Activated B cell treated with CpG ODN at 0.5 μM for 24 hours (primary cell): ENCODE measurements around the gene EN2. TPM values are rescaled to one million over a fixed set of nuclear protein-coding genes. Genes with fewer than 3 reads are reported as not detected.

ENCODE experiments used
- ATAC-seq: fragments of 200-7000 bp; cut with Tn5 transposase; one replicate; pipeline ENCODE4 v1.10.0; 2021; ENCODE audit warnings: low read depth, mild to moderate bottlenecking, moderate library complexity
- CTCF ChIA-PET: fragments of 350-600 bp; sonication (Branson Sonifier 250); formaldehyde crosslinking; loops from one replicate; lab custom pipeline; 2021; ENCODE audit warnings: antibody characterized with exemption; lab: Charles Lee
- POLR2A ChIA-PET: fragments of 350-600 bp; sonication (Branson Sonifier 250); formaldehyde crosslinking; loops from one replicate; lab custom pipeline; 2021; ENCODE audit warnings: antibody characterized with exemption; lab: Charles Lee
- DNase-seq: peaks from one replicate; pipeline ENCODE4 v3.0.0; 2022
- H3K27ac Mint-ChIP-seq: one replicate; pipeline ENCODE4 v1.8.0; 2020; ENCODE audit warnings: mixed read lengths
- H3K27me3 Mint-ChIP-seq: one replicate; pipeline ENCODE4 v1.8.0; 2021; ENCODE audit warnings: mixed read lengths
- H3K36me3 Mint-ChIP-seq: one replicate; pipeline ENCODE4 v1.8.0; 2021; ENCODE audit warnings: low read depth, mixed read lengths
- H3K4me1 Mint-ChIP-seq: one replicate; pipeline ENCODE4 v1.8.0; 2021; ENCODE audit warnings: mixed read lengths
- H3K4me3 Mint-ChIP-seq: one replicate; pipeline ENCODE4 v1.8.0; 2020; ENCODE audit warnings: mild to moderate bottlenecking, mixed read lengths
- H3K9me3 Mint-ChIP-seq: one replicate; pipeline ENCODE4 v1.8.0; 2020; ENCODE audit warnings: mixed read lengths
- CTCF ChIP-seq: fragments of 200-600 bp; IDR thresholded peaks from one replicate; pipeline ENCODE4 v1.8.0; 2022; ENCODE audit warnings: antibody characterized with exemption, mild to moderate bottlenecking
- intact Hi-C: fragments of 100-400 bp; cut with micrococcal nuclease; formaldehyde crosslinking; loops from one replicate; pipeline ENCODE4 v1.15.1; 2024
- total RNA-seq: library from RNA; stranded (reverse); gene quantifications from 2 replicates; pipeline ENCODE4 v1.2.3, GENCODE V29; 2022

EN2 gene
- total RNA-seq, 1 donor from 2014 or later = not detected

- H3K9me3 Mint-ChIP-seq = no peaks in the 10 kb centered on the region
These were observed 7.2 kb downstream of the EN2 start for GRCh38 chr7:155464948-155465739.

GRCh38 chr7:155465761-155466141, 7.8 kb downstream of the EN2 start:
- intact Hi-C loops = loop anchor here (2.0 to 5.0 kb wide), 4 partner anchors 15 to 1537 kb away; no protein-coding TSS in a partner anchor
- ChIA-PET POLR2A (no interaction called here), CTCF (no interaction called here)
- H3K36me3 Mint-ChIP-seq = no peaks in the 10 kb centered on the region
- H3K4me3 Mint-ChIP-seq = no peak overlapping the region
- DNase-seq = no peak
- ATAC-seq = no peak
- peaks cover 24% of the 10 kb centered on the region for H3K4me1 Mint-ChIP-seq
- H3K9me3 Mint-ChIP-seq = no peaks in the 10 kb centered on the region
- no peak for TF ChIP-seq CTCF
- no peak overlapping the region for H3K27ac Mint-ChIP-seq
- peaks cover 76% of the 10 kb centered on the region for H3K27me3 Mint-ChIP-seq

More at GRCh38 chr7:155464948-155465739, 7.2 kb downstream of the EN2 start:
- DNase-seq (no peak), ATAC-seq (no peak)
- POLR2A ChIA-PET = no interaction called here
- CTCF ChIA-PET = no interaction called here
- no peak overlapping the region for H3K27ac Mint-ChIP-seq
- intact Hi-C loops = loop anchor here (5.0 kb wide), 2 partner anchors 67 to 1537 kb away; no protein-coding TSS in a partner anchor
- H3K4me3 Mint-ChIP-seq = no peak overlapping the region
- peaks cover 71% of the 10 kb centered on the region for H3K27me3 Mint-ChIP-seq
- no peaks in the 10 kb centered on the region for H3K36me3 Mint-ChIP-seq
- TF ChIP-seq CTCF = no peak
- peaks cover 22% of the 10 kb centered on the region for H3K4me1 Mint-ChIP-seq

DNA sequence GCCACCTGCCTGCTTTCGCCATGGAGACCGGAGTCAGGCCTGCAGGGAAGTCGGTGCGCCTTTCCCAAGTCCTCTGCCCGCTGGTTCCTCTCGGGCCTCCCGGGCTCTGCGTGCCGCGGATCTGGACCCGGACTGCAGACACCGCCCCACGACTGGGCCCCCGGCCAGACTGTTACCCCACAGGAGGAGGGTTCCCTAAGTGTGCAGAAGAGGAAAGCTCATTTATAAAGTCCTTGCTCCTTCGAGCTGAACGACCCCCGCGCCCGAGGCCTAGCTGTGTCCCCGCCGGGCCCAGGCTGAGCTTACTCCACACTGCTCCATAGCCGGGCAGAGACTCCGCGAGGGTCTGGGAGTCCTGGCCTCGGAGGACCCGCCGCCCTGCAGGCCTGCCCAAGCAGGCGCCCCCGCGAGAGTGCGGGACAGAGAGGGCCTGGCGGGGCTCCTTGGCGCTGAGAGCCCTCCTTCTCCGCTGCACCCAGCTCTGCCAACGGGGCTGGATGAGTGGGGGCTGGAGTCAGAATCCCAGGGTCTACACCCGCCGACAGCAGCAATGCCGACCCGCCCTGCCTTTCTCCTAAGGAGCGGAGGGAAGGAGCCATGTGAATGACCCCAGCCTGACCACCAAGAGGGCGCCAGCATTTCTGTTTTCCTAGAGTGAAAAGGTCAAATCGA, 8.3 kb downstream of the EN2 start:
- no peaks in the 10 kb centered on the region for H3K9me3 Mint-ChIP-seq
- H3K4me1 Mint-ChIP-seq = peaks cover 24% of the 10 kb centered on the region
- DNase-seq (no peak), ATAC-seq (no peak)
- CTCF ChIA-PET = no interaction called here
- TF ChIP-seq CTCF = no peak
- H3K36me3 Mint-ChIP-seq = no peaks in the 10 kb centered on the region
- peak overlapping the region; percentile 44 for H3K4me3 Mint-ChIP-seq
- POLR2A ChIA-PET = no interaction called here
- intact Hi-C loops = loop anchor here (2.0 to 5.0 kb wide), 4 partner anchors 15 to 1536 kb away; no protein-coding TSS in a partner anchor
- no peak overlapping the region for H3K27ac Mint-ChIP-seq
- H3K27me3 Mint-ChIP-seq = peaks cover 75% of the 10 kb centered on the region

DNA sequence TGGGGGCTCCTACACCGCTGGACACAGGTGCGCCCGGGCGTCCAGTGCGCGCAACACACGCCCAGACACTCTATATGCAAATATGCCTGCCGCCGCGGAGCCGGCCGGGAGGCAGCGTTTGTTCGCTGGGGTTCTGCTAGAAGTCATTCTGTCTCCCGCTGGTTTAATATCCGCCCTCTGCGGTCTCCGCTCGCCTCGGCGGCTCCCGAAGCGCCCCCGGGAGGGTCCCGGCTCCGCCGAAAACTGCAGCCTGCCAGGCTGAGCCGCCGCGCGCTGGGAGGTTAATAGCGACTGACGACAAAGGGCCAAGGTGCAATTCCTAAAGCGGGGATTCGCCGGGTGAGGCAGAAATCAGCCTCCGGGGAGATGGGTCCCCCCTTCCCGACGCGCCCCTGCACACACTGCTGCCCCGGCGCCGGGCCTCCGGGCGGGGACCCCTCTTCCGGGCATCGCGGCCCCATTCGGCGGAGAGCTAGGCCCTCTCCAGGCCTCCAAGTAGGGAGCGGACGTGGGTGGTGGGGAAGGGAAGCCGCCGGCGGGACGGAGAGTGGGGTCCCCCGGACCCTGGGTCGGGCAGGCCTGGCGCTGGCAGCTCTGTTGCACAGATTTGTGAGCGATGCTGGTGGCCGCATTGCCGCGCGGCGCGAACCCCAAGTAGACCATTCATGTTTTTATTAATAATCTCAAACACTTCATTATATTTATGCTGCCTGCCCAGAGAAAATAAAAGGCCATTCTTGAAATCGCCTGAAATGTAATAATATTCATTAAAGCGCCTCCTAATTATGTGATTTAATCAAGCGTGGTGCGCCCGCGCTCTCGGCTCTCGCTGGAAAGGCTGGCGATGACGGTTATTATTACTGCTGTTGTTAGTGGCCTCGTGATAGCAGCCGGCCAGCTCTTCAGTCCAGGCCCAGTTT, 9.1 kb downstream of the EN2 start:
- ChIA-PET POLR2A (no interaction called here), CTCF (no interaction called here)
- H3K9me3 Mint-ChIP-seq = no peaks in the 10 kb centered on the region
- no peak overlapping the region for H3K27ac Mint-ChIP-seq
- H3K4me3 Mint-ChIP-seq = peak overlapping the region; percentile 44
- peaks cover 71% of the 10 kb centered on the region for H3K27me3 Mint-ChIP-seq
- no peaks in the 10 kb centered on the region for H3K36me3 Mint-ChIP-seq
- ATAC-seq = peak; percentile 34
- H3K4me1 Mint-ChIP-seq = peaks cover 23% of the 10 kb centered on the region
- DNase-seq = no peak
- TF ChIP-seq CTCF = no peak
- intact Hi-C loops = loop anchor here (2.0 to 5.0 kb wide), 4 partner anchors 16 to 1535 kb away; no protein-coding TSS in a partner anchor
